Upper lobe of left lung (tissue), 6 donors: Measurements from ENCODE around the gene DNASE1L2. TPM values are rescaled to one million over a fixed set of nuclear protein-coding genes. Genes with fewer than 3 reads are reported as not detected.

Experiments
- ATAC-seq, 2 donors: fragments of 200-7000 bp; cut with Tn5 transposase; one replicate each; pipeline ENCODE4 v1.9.1; 2022; ENCODE audit warnings: mild to moderate bottlenecking in 2 of 2, moderate library complexity in 2 of 2; ENCODE audit not compliant: low FRiP score in 2 of 2
- DNase-seq, 2 donors: peaks; one replicate each; pipeline ENCODE4 v3.0.0-alpha.2; 2019 to 2020
- H3K27ac ChIP-seq, 4 donors: fragments of 200-600 bp; sonication (generic); one replicate each; pipeline ENCODE4 v1.5.1; 2016 to 2019
- H3K27me3 ChIP-seq, 4 donors: fragments of 200-600 bp; sonication (generic); one replicate each; pipeline ENCODE4 v1.5.1; 2017 to 2019
- H3K36me3 ChIP-seq, 4 donors: fragments of 200-600 bp; sonication (generic); one replicate each; pipeline ENCODE4 v1.5.1; 2016 to 2019
- H3K4me1 ChIP-seq, 4 donors: fragments of 200-600 bp; sonication (generic); one replicate each; pipeline ENCODE4 v1.5.1; 2018 to 2019
- H3K4me3 ChIP-seq, 4 donors: fragments of 200-600 bp; sonication (generic); one replicate each; pipeline ENCODE4 v1.5.1; 2017 to 2019; ENCODE audit warnings: mild to moderate bottlenecking in 2 of 4, moderate library complexity in 1 of 4
- H3K9me3 ChIP-seq, 4 donors: fragments of 200-600 bp; sonication (generic); one replicate each; pipeline ENCODE4 v1.5.1; 2018 to 2019
- CTCF ChIP-seq, 6 experiments: fragments of 450-650 bp in 4 of 6; fragments of 200-600 bp in 2 of 6; sonication (generic) in 2 of 6; IDR thresholded peaks; one replicate each; pipeline ENCODE4 v1.5.1; 2016 to 2019; ENCODE audit warnings: antibody characterized with exemption in 6 of 6
- EP300 ChIP-seq, 4 donors: sonication (generic); formaldehyde crosslinking; IDR thresholded peaks; one replicate each; pipeline ENCODE4 v1.5.1; 2017; ENCODE audit warnings: antibody characterized with exemption in 4 of 4, control low read depth in 2 of 4
- POLR2A ChIP-seq, 4 donors: fragments of 450-650 bp; IDR thresholded peaks; one replicate each; pipeline ENCODE4 v1.5.1; 2016 to 2017; ENCODE audit warnings: antibody characterized with exemption in 4 of 4, mild to moderate bottlenecking in 2 of 4
- POLR2AphosphoS5 ChIP-seq, 2 donors: sonication (generic); formaldehyde crosslinking; IDR thresholded peaks; one replicate each; pipeline ENCODE4 v1.5.1; 2017; ENCODE audit warnings: antibody characterized with exemption in 2 of 2
- WGBS, 2 donors: methylation state at CpG; one replicate each; pipeline ENCODE4 v1.1.5; 2017 to 2018; 5-methylcytosine and 5-hydroxymethylcytosine counted together
- total RNA-seq, 6 donors: library from RNA; depleted of rRNA in 4 of 6; stranded (reverse); fragments of >200 nt in 4 of 6; gene quantifications; one replicate each; pipeline versions ENCODE4 v1.1.0 to v1.2.1, GENCODE V29; 2016 to 2021
- donor health status: DM: no; HTN: no; CAD: no; lungs with moderate emphysema.
- donor health status: DM: no; HTN: yes; CAD: no; lungs with severe emphysema.

Gene DNASE1L2
- total RNA-seq, 6 donors from 2014 or later = 0.79 to 2.1 (median 1.5) TPM; not detected in 2

- Histone ChIP-seq H3K36me3 (peaks cover 28 to 61% (median 58%) of the 10 kb centered on the region in 4 donors), H3K9me3 (no peaks in the 10 kb centered on the region), H3K4me3 (no peak overlapping the region), H3K27ac (no peak overlapping the region), H3K27me3 (peaks cover 0 to 19% (median 10%) of the 10 kb centered on the region in 4 donors), H3K4me1 (peaks cover 12 to 21% (median 19%) of the 10 kb centered on the region in 4 donors)
- TF ChIP-seq POLR2A (IDR thresholded peaks at IDR 0.05) (no peak), POLR2AphosphoS5 (IDR thresholded peaks at IDR 0.05) (no peak), CTCF (IDR thresholded peaks at IDR 0.05) (no peak), EP300 (IDR thresholded peaks at IDR 0.05) (no peak)
- 91 to 92% methylated on average over 19 to 22 of the region's 28 CpGs for WGBS, 2 donors
- ATAC-seq (no peak), DNase-seq (no peak)
These were observed 1.0 kb upstream of the DNASE1L2 start for GRCh38 chr16:2235234-2235651.

- DNase-seq (no peak), ATAC-seq (no peak)
- peaks cover 0 to 19% (median 10%) of the 10 kb centered on the region in 4 donors for H3K27me3 ChIP-seq
- no peaks in the 10 kb centered on the region for H3K9me3 ChIP-seq
- H3K4me1 ChIP-seq = peaks cover 12 to 21% (median 19%) of the 10 kb centered on the region in 4 donors
- H3K27ac ChIP-seq = no peak overlapping the region
- TF ChIP-seq CTCF (IDR thresholded peaks at IDR 0.05) = no peak
- TF ChIP-seq EP300 (IDR thresholded peaks at IDR 0.05) = no peak
- TF ChIP-seq POLR2AphosphoS5 (IDR thresholded peaks at IDR 0.05) = no peak
- TF ChIP-seq POLR2A (IDR thresholded peaks at IDR 0.05) = no peak
- no peak overlapping the region for H3K4me3 ChIP-seq
- WGBS, 2 donors = 88 to 89% methylated on average over 8 to 19 of the region's 19 CpGs
- H3K36me3 ChIP-seq = peaks cover 28 to 55% (median 53%) of the 10 kb centered on the region in 4 donors
These were observed 428 bp upstream of the DNASE1L2 start for GRCh38 chr16:2235695-2236336.

GRCh38 chr16:2237102-2237482 is 848 bp downstream of the DNASE1L2 start:
- H3K4me1 ChIP-seq = peaks cover 12 to 21% (median 19%) of the 10 kb centered on the region in 4 donors
- H3K36me3 ChIP-seq = peaks cover 21 to 50% (median 40%) of the 10 kb centered on the region in 4 donors
- WGBS, 2 donors = 7 to 11% methylated on average over 5 to 7 of the region's 40 CpGs
- peak overlapping the region in 1 of 4 donors; percentile 9 for H3K4me3 ChIP-seq
- ATAC-seq (no peak), DNase-seq (peak in 1 of 2 donors; percentile 82)
- H3K27ac ChIP-seq = no peak overlapping the region
- H3K27me3 ChIP-seq = peaks cover 0 to 19% (median 10%) of the 10 kb centered on the region in 4 donors
- no peaks in the 10 kb centered on the region for H3K9me3 ChIP-seq
- TF ChIP-seq POLR2A (IDR thresholded peaks at IDR 0.05) (no peak), EP300 (IDR thresholded peaks at IDR 0.05) (no peak), CTCF (IDR thresholded peaks at IDR 0.05) (no peak), POLR2AphosphoS5 (IDR thresholded peaks at IDR 0.05) (no peak)

GRCh38 chr16:2237493-2238149 is 1.4 kb downstream of the DNASE1L2 start:
- ATAC-seq (no peak), DNase-seq (peak in 1 of 2 donors; percentile 85)
- Histone ChIP-seq H3K9me3 (no peaks in the 10 kb centered on the region), H3K4me3 (peak overlapping the region in 1 of 4 donors; percentile 9), H3K27me3 (peaks cover 0 to 19% (median 10%) of the 10 kb centered on the region in 4 donors), H3K4me1 (peaks cover 12 to 21% (median 19%) of the 10 kb centered on the region in 4 donors), H3K27ac (no peak overlapping the region), H3K36me3 (peaks cover 16 to 50% (median 38%) of the 10 kb centered on the region in 4 donors)
- no peak for TF ChIP-seq EP300 (IDR thresholded peaks at IDR 0.05)
- no peak for TF ChIP-seq CTCF (IDR thresholded peaks at IDR 0.05)
- no peak for TF ChIP-seq POLR2A (IDR thresholded peaks at IDR 0.05)
- TF ChIP-seq POLR2AphosphoS5 (IDR thresholded peaks at IDR 0.05) = no peak
- 13 to 30% methylated on average over 10 to 32 of the region's 65 CpGs for WGBS, 2 donors
